Non-pigmented ciliary epithelial cell (primary cell): ENCODE measurements around the gene CCDC180.
"Not testable (repeated sequence)": the region's sequence is repeated elsewhere in the genome, so short reads cannot be mapped to it uniquely, and the experiment has no call there.

Experiments used
- DNase-seq: peaks from one replicate; pipeline ENCODE4 v3.0.0-alpha.2; 2010; ENCODE audit warnings: low read depth

Gene CCDC180

GRCh38 chr9:97311798-97312500 lies 4.5 kb downstream of the CCDC180 start:
- DNase-seq: no peak

GRCh38 chr9:97312556-97312955 lies 5.1 kb downstream of the CCDC180 start:
- no peak for DNase-seq

GRCh38 chr9:97313243-97313642 lies 5.8 kb downstream of the CCDC180 start:
- DNase-seq: no peak

GRCh38 chr9:97313746-97314145 lies 6.3 kb downstream of the CCDC180 start:
- no peak for DNase-seq

GRCh38 chr9:97314503-97314902 lies 7.0 kb downstream of the CCDC180 start:
- no peak for DNase-seq

- no peak for DNase-seq
Measured at GRCh38 chr9:97315550-97315949, 8.1 kb downstream of the CCDC180 start.

GRCh38 chr9:97316904-97317303 lies 9.4 kb downstream of the CCDC180 start:
- DNase-seq: no peak

- no peak for DNase-seq
Measured at GRCh38 chr9:97318433-97318832, 11.0 kb downstream of the CCDC180 start.

GRCh38 chr9:97319395-97319794 lies 11.9 kb downstream of the CCDC180 start:
- DNase-seq: no peak

- no peak for DNase-seq
Measured at GRCh38 chr9:97320080-97320642, 12.7 kb downstream of the CCDC180 start.

- no peak for DNase-seq
Measured at GRCh38 chr9:97321251-97321650, 13.8 kb downstream of the CCDC180 start.

- DNase-seq: no peak
Measured at GRCh38 chr9:97321691-97322090, 14.2 kb downstream of the CCDC180 start.

- no peak for DNase-seq
Measured at GRCh38 chr9:97322105-97322504, 14.6 kb downstream of the CCDC180 start.

- DNase-seq: no peak
Measured at GRCh38 chr9:97324954-97325353, 17.5 kb downstream of the CCDC180 start.

- no peak for DNase-seq
Measured at GRCh38 chr9:97327562-97327961, 20.1 kb downstream of the CCDC180 start.

GRCh38 chr9:97332993-97333392 lies 25.5 kb downstream of the CCDC180 start:
- DNase-seq: no peak

GRCh38 chr9:97335622-97336021 lies 28.2 kb downstream of the CCDC180 start:
- DNase-seq: not testable (repeated sequence)

- DNase-seq: no peak
Measured at GRCh38 chr9:97348871-97349270, 41.4 kb downstream of the CCDC180 start.

GRCh38 chr9:97349400-97349799 lies 41.9 kb downstream of the CCDC180 start:
- DNase-seq: no peak

GRCh38 chr9:97354637-97355036 lies 47.2 kb downstream of the CCDC180 start:
- no peak for DNase-seq

GRCh38 chr9:97357056-97357455 lies 49.6 kb downstream of the CCDC180 start:
- no peak for DNase-seq
